Left cardiac atrium (tissue), 4 donors: ENCODE results near the gene LDLRAD3. TPM values are rescaled to one million over a fixed set of nuclear protein-coding genes. Genes with fewer than 3 reads are reported as not detected.

ENCODE experiments used
- ATAC-seq, 2 donors: fragments of 200-7000 bp; cut with Tn5 transposase; one replicate each; pipeline ENCODE4 v1.9.1; 2020; ENCODE audit warnings: mild to moderate bottlenecking in 2 of 2, moderate library complexity in 2 of 2
- DNase-seq: peaks from one replicate; pipeline ENCODE4 v3.0.0-alpha.2; 2020
- intact Hi-C, 2 donors: fragments of 100-400 bp; cut with DNase I; formaldehyde crosslinking; loops; one replicate each; pipeline versions ENCODE4 v1.14.1 to v1.15.1; 2022 to 2023
- total RNA-seq, 2 donors: library from RNA; stranded (reverse); fragmentation: NEBNext Ultra II Directional; extraction: Animal tissue kit (Norgen Biotek cat#: 25700); gene quantifications; one replicate each; pipeline ENCODE4 v1.2.1, GENCODE V29; 2021
- donor health status: DM: no; HTN: yes; CAD: no.
- donor health status: DM: no; HTN: yes; CAD: no; lungs with severe emphysema.
- donor health status: DM: yes; HTN: yes; CAD: no.
- donor health status: Dilated cardiomyopathy.

Gene LDLRAD3
- total RNA-seq, 2 donors from 2014 or later, result 4.7 to 10.8 TPM

DNA sequence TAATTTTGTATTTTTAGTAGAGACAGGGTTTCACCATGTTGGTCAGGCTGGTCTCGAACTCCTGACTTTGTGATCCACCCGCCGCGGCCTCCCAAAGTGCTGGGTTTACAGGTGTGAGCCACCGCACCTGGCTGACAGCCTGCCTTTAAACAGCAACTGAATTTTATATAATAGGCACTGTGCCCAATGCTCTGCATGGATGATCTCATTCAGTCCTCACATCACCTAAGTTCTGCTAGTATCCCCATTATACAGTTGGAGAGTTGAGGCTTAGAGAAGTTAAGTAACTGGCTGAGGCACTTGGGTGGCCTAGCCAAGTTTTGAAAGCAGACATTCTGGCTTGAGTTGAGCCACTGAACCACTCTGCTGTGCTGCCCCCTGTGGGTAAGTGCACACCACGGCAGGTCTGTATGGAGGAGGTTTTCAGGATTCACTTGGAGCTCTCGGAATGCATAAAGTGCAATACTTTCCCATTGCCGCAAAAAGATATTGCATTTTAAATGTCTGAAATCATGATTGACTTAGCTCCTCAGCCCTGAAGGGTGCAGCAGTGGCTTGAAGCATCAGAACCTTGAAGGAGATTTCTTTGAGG is 112.4 kb downstream of the LDLRAD3 start:
- intact Hi-C loops, result no loop called here
- DNase-seq (no peak), ATAC-seq (no peak)

DNA sequence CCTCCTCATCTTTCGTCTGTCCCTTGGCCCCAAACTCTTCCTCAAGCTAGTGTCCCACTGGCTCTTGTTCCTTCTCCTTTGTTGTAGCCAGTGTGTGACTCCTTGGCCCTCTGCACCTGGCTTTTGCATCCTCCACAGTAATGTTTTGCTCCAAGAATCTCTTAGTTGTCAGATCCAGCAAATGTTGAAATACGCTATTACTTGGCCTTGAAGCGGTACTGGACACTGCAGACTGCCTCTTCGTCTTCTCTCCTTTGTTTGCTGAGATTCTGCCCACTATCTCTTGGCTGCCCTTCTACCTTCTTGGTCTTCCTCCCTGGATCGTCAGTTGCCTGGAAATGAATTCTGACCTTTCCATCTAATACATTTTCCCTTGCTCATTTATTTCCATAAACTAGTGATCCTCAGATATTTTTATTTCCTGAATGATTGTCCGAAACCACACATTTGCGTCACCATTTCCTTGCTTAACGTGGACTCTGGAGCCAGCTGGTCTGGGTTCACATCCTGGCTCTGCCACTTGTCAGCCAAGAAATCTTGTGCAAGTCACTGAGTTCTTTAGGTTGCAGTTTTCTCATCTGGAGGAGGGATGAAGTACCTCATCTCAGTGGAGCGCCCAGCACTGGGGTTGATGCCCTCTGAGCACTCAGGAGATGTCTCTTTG is 113.6 kb downstream of the LDLRAD3 start:
- ATAC-seq, result peak; percentile 64 to 69
- intact Hi-C loops, result no loop called here
- peak; percentile 74 for DNase-seq

- DNase-seq, result no peak
- no peak for ATAC-seq
- intact Hi-C loops, result no loop called here
Observed at GRCh38 chr11:36059660-36060059, 115.8 kb downstream of the LDLRAD3 start.

DNA sequence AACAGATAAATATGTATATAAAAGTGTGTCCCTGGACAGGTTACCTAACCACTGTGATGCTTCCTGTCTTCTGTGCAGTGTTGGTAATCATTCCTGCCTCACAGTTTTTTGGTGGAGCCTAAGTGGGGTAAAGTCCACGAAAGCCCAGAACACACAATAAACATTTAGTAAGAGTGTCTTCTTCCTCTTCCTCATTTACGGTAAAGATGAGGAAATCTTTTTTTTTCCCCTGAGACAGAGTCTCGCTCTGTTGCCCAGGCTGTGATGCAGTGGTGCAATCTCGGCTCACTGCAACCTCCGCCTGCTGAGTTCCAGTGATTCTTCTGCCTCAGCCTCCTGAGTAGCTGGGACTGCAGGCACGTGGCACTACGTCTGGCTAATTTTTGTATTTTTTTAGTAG is 117.1 kb downstream of the LDLRAD3 start:
- intact Hi-C loops, result no loop called here
- ATAC-seq (no peak), DNase-seq (no peak)

GRCh38 chr11:36061471-36061870 is 117.6 kb downstream of the LDLRAD3 start:
- no peak for DNase-seq
- ATAC-seq, result no peak
- intact Hi-C loops, result no loop called here

DNA sequence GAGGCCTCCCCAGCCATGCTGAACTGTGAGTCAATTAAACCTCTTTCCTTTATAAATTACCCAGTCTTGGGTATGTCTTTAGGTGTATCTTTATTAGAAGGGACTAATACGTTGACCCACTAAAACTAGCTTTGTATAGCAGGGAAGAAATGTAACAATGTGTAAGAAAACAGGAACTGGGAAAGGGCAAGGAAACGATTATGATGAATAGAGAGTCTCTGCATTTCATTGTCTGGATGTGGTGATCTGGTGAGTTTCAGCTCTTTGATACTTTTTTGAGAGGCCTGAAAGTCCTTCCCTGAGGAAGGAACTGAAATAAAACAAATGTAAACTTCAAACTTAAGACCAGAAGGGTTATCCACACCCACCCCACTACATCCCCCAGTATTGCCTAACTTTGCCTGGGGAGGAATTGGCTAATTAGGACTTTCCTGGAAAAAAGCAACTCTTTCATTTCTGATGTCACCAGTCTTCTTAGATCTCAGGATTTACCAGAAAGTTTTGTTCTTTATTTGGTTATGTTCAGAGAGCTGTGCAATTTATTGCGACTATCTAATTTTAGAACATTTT is 119.0 kb downstream of the LDLRAD3 start:
- DNase-seq (no peak), ATAC-seq (no peak)
- intact Hi-C loops, result no loop called here

DNA sequence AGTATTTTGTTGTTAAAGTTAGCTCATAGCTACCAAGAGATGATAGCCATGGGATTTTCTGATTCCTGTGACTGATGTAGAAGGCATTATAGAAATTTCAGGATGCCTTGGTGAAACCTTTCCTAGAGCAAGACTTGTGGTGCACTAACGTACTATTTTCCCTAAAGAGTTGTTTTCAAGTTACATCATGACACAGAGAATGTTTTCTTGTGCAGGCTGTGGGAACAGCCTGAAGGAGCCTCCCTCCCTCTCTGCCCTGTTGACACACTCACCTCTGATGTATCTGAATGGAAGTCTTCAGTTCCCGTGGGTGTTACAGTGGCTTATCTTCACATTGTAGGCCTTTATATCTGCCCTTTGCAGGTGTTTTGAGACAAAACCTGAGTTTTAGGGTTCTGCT is 121.6 kb downstream of the LDLRAD3 start:
- no peak for DNase-seq
- no peak for ATAC-seq
- intact Hi-C loops, result no loop called here

DNA sequence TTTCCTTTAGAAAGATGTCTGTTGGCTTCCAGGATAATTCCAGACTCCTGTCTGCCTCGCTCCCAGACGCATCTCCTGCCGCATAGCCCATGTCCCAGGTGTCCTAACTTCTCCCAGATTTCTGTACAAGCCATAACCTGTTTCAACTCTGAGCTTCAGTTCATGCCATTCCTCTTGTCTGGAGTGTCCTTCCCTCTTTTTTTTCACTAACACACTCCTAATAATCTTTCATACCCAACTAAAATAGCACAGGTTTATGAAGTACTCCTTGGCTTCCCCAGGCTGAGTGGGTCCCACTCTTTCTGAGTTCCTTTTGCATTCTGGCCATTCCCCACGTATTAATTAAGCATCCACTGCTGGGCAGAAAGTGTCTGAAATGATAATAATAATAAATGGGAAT is 123.0 kb downstream of the LDLRAD3 start:
- intact Hi-C loops, result no loop called here
- ATAC-seq (no peak), DNase-seq (no peak)

GRCh38 chr11:36069576-36070212 is 125.8 kb downstream of the LDLRAD3 start:
- ATAC-seq (no peak), DNase-seq (no peak)
- intact Hi-C loops, result no loop called here

DNA sequence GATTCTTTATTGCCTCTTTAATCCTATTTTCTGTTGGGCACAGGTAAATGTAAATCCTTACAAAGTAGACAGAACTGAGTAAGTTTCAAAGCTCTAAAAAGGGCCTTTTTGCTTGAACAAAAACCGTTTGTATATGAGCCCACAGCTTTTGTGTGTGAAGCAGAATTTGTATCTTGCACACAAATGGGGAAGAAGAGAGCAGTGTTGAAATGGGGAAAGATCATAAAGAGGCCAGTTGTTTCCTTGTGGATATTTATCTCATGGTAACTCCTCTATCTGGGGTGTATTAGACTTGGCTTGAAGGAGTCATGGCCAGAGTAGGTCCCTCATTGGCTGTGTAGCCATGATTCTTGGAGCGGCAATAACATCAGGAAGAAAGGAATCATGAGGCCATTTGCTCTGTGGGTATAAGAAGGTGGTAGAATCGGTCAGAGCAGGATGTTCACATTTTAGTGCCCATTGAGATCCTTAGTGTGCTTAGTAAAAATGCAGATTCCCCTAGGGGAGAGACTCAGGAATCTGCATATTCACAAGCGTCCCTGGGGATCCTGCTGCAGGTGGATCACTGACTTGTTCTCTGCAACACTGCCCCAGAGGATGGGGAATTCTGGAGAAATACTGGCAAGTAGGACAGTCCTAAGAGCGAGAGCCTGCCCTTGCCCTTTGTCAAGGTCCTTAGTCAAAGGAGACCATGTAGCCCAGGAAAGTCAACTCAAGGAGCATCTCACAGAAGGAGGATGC is 126.5 kb downstream of the LDLRAD3 start:
- ATAC-seq, result no peak
- intact Hi-C loops, result no loop called here

DNA sequence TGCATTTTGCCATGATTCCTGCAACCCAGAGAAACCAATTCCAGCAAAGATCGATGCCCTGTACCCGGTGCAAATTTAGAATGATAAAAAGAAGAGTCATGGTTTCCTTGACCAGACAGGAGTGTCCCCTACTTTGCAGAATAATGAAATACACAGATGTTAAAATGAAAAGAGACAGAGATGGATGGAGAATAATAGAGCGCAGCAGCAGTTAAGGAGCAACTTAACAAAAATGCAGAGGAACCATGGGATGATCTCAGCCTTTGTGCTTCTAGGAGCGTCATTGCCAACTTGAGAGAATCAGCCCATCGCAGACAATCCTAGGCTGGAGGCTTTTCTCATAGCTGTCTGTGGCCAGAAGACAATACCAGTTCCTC is 127.1 kb downstream of the LDLRAD3 start:
- intact Hi-C loops, result no loop called here
- DNase-seq (no peak), ATAC-seq (no peak)

More for the DNA sequence above, 126.5 kb downstream of the LDLRAD3 start:
- DNase-seq, result no peak

DNA sequence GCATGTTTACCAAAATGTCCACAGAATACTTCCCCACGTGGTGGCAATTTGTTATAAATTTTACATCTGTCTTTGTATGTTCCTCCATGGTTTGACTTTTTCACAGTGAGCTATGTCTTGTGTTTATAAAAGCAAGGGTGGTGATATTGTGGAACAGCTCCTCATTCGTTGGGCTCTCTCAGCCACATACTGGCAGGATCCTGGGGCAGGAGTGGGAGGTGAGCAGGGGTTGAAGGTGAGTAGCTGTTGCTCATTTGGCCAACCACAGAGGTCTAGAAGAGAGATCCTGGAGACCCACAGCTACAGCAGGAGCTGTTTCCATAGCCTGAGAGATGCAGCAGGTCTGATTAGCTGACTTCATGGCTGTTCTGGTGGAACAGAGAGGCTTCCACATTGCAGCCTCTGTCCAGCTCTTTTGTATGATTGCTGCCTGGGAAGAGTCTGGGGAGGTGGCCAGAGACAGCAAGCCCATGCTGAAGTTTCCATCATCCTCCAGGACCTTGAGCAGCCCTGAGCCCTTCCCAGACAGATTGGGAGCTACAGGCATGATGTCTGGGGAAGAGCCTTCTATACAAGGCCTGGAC is 128.1 kb downstream of the LDLRAD3 start:
- ATAC-seq (no peak), DNase-seq (no peak)
- intact Hi-C loops, result no loop called here

DNA sequence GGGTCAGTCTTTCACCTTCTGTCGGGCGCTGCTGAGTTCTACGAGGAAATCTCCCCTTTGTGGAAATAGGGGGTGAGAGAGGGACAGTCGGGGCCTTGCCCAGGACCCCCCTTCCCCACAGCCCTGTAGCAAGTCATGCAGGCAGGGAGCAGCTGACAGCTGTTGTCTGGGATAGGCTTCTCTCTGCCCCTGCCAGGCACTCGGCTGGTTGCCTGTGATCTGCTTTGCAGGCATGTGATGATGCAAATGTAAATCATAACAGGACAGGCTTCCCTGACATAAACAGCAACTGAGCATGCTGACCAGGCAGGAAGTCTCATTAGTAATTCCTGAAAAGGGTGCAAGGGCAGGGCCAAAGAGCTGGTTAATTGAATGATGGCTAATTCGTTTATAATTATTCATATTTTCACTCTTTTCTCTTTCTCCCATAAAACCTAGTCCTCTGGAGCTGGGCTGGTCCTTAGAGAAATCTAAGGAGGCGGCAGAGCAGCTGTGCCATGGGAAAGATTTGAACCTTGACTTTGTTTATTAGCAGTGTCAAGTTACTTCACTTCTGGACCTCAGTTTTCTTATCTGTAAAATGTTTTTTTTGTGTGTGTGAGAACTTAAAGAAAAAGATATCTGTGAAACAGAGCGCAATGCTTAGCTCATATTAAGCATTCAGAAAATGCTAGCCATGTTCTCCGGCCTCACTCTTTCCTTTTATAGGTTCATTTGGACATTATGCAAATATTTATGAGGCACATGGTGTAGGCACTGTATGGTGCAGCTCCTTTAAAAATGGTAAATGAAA is 129.7 kb downstream of the LDLRAD3 start:
- intact Hi-C loops, result no loop called here

GRCh38 chr11:36074941-36075431 is 131.1 kb downstream of the LDLRAD3 start:
- DNase-seq (no peak), ATAC-seq (no peak)
- intact Hi-C loops, result no loop called here

More for the DNA sequence above, 129.7 kb downstream of the LDLRAD3 start:
- DNase-seq, result peak; percentile 49
- ATAC-seq, result peak; percentile 38 to 72

- intact Hi-C loops, result no loop called here
- ATAC-seq (no peak), DNase-seq (no peak)
Observed at GRCh38 chr11:36077368-36077767, 133.5 kb downstream of the LDLRAD3 start.

DNA sequence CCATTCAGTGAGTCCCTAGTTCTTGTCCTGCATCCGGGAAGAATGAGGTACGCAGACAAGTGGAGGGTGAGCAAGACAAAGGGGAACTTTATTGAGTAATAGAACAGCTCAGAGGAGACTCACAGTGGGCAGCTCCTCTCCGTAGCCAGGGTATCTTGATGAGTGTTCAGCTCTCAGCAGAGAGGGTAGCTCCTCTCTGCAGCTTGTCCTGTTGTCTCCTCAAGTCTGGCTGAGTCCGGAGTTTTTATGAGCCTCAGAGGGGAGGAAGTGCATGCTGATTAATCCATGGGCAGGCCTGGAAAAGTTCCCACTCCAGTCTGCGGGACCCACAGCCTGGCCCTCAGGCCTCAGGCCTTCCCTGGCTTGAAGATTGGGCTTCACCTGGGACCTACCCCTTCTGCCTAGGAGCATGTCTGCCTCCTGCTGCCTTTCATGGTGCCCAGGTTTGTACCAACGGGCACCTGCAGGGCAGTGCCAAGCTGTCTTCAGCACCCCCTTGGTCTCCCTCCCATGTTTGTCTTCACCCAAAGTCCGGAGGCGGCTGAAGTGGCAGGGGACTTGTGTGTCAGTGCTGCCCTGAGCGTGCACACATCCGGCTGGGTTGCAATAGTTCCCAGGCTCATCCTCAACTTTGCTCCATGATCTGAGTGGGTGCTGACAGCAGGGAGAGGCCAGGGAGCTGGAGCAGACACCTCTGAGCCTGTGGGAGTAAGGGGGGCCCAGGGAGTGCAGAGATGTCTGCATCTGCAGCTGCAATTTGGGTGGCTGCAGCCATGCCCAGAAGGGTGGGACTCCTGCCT is 134.2 kb downstream of the LDLRAD3 start:
- intact Hi-C loops, result no loop called here
- DNase-seq (no peak), ATAC-seq (no peak)

DNA sequence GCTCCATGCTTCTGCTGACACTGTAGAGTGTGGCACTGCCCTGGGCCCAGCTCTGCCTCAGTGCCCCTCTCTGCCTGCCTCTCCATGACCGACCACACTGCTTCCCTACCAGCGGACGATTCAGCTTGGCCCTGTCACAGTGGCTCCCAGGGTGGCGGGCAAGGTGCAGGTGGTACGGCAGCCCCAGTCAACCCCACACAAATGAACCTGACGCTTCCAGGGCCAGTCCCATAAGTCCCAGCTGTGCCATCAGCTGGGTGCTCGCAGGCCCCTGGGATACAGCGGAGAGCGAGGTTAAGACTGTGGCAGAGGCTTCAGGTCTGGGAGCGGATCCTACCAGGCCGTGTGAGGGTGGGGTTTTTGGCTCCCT is 134.8 kb downstream of the LDLRAD3 start:
- DNase-seq (no peak), ATAC-seq (no peak)
- intact Hi-C loops, result no loop called here
